Activated naive CD4-positive, alpha-beta T cell (primary cell): Measurements from ENCODE around the gene POM121L2.

Experiments
- DNase-seq, 4 experiments: peaks; one replicate each; lab custom pipeline; 2025; lab: John Stamatoyannopoulos, UW

The POM121L2 gene

GRCh38 chr6:27312146-27312949 is at the start of gene POM121L2:
Gene POM121L2 (minus strand): TSS chr6:27312273. CDS start chr6:27312170, 103 bp downstream.
- peak in 2 of 4 experiments; percentile 29 to 37 for DNase-seq

DNA sequence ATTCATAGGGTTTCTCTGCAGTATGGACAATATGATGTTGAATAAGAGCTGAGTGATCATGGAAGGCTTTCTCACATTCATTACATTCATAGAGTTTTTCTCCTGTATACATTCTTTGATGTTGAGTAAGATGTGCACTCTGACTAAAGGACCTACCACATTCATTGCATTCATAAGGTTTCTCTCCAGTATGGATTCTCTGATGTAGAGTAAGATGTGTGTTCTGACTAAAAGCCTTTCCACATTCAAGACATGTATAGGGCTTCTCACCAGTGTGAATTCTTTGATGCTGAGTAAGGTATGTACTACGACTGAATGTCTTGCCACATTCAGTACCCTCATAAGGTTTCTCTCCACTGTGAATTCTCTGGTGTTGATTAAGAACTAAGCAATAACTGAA is 47.2 kb upstream of the POM121L2 start:
- DNase-seq: no peak

DNA sequence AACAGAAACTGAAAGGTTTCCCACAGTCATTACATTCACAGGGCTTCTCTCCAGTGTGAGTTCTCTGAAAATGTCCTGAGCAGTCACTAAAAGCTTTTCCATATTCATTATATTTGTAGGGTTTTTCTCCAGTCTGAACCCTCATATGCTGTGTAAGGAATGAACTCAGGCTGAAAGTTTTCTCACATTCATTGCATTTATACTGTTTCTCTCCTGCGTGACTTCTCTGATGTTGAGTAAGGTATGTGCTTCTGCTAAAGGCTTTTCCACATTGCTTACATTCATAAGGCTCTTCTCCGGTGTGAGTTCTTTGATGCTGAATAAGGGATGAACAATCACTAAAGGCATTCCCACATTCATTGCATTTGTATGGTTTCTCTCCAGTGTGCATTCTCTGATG is 46.7 kb upstream of the POM121L2 start:
- no peak for DNase-seq

DNA sequence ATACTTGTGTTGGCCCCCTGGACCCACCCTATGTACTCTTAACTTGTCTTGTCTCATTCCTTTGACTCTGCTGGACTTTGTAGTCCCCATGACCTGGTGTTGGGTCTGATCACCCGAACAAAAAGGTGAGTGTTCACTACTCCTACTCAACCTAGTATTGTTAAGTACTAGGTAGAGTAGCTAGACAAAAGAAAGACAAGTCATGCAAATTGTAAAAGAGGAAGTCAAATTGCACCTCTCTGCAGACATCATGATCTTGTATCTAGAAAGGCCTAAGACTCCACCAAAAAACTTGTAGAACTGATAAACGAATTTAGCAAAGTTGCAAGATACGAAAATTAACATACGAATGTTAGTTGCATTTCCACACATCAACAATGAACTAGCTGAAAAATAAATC is 40.8 kb upstream of the POM121L2 start:
- no peak for DNase-seq

DNA sequence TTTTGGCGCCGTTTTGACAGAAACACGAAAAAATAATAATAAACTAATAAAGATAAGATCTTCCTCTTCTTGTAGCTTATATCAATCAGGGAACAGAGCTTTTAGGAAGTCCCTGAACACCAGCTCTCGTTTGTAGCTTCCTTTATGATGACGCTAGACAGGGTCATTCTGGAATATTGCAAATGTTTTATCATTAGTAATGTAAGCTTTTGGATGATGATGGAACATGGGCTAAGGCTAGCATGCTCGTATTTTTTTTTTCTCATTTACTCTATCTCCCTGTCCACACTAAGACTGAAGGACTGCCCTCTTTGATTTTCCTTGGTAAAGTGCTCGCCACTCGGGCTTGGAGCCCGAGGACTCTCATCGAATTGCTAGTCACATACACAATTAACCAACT is 22.1 kb upstream of the POM121L2 start:
- DNase-seq: no peak

DNA sequence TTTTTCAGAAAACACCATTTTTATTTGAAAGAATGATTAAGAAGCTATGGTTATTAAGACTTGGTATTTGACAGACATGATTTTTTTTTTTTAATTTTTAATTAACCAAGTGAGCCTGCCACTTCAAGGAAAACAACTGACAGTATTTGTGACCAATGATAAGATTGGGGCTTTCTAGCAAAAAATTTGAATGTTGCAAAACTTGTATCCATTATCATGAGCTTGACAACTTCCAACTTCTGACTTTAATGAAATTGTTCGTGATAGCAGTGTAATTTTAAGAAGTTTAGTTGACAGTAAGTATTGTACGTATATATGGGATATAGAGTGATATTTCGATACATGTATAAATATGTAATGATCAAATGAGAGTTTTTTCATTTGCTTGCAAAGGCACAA is 21.6 kb upstream of the POM121L2 start:
- DNase-seq: no peak

DNA sequence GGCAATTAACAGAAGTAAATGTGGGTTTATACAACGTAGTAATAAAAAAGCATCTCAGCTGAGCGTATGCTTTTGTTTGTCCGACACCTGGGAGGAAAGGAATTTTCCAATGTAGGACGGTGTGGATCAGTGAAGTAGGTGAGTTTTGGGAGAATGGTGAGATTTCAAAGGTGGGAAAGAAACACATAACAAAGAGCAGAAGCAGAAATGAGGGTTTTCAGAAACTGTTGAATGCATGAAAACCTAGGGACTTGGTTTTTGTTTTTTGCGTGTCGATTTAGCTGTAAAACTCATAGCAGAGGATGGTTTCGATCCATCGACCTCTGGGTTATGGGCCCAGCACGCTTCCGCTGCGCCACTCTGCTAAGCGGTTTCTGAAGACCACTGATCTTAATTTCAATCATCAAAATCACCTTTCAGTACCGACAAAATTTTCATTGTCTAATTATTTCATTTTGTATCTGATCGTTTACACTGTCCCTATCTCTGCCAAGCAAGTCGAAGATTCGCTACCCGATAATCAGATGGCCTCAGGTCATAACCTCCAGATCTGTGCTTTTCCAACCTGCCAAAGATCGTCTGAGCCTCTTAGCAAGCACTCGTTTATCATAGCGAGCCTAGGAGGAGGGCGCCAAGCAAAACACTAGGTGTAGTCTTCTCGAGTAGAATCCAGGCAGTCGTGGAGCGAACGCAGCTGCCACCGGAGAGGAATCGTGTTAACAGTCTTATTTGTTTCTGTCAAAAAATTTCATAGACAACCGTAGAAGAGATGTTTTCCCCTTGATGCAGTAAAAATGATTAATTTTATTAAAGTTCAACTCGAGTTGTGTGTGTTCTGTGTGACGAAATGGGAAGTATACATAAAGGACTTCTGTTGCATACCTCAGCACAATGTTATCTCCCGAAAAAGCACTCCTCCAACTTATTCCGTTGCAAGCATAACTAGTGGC is 20.9 kb upstream of the POM121L2 start:
- DNase-seq: peak in 2 of 4 experiments; percentile 14 to 25

DNA sequence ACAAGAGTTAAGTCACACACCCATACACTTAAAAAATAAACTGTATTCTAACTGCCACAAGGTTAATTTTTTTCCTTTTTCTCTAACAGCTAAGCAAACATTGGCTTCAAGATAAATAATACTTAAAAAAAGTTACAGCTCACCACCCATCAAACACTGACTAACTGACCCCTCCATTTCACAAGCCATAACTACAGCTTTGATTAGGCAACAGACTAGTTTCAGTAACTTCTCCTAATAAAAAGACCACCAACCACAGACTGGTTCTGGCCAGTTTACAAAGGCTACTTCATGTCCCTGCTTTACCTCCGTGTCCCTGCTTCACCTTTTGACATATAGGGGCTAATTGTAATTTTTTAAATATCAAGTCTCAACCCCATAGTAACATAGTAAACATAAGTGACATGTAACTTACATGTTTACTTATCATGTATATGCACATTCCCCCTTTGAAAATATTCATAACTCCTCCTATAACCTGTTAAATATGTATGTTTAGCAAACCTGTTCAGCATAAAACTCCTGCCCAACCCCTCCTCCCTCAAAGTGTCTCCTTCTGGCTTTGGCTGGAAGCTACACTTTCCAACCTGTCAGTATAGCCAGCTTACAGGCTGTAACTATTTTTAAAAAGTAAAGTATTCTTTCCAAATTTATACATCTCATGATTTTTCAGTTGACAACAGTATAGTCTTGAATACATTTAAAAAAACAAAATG is 15.1 kb upstream of the POM121L2 start:
- no peak for DNase-seq

DNA sequence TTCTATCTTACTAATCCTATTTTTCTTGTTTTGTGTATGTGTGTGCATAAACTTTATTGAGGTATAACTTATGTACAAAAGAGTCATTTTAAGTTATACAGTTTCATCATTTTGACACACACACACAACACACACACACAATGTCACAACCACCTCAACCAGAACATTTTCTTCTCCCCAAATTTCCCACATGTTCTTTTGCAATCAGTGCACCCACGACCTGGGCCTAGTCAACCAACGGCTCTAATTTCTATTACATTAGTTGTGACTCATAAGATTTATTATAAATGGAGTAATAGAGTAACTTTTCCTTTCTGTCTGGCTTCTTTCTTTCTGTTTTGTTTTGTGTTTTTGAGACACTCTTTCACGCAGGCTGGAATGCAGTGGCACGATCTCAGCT is 9.8 kb upstream of the POM121L2 start:
- DNase-seq: no peak

DNA sequence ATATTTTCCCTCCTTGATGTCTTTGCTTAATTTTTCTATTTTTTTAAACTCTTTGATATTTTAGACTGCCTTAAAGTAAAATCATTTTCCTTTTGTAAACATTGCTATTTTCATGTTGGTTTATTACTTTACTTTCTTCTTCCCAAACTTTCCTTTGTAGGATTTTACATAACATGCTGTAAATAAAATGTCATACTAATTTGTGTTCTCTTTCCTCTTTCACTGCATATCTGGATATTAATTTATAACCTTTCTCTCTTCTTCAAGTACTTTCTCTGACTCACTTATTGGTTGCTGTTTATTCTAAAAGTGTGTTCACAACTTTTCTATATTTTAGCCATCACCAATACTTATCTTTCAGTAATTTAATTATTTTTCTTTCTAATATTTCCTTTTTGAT is 9.3 kb upstream of the POM121L2 start:
- no peak for DNase-seq

- DNase-seq: no peak
Measured at GRCh38 chr6:27318973-27319372, 6.9 kb upstream of the POM121L2 start.

DNA sequence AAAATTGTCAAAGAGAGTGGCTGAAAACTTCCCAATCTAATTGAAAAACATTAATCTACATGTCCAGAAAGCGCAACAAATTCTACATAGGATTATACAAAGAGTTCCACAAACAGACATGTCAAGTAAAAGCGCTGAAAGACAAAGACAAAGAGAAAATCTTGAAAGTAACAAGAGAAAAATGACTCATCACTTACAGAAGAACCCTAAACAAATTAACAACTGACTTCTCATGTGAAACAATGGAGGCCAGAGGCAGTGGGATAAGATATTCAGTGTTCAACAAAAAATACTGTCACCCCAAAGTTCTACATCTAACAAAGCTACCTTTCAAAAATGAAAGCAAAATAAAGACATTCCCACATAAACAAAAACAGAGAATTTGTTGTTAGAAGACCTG is 2.0 kb upstream of the POM121L2 start:
- DNase-seq: no peak

- DNase-seq: no peak
Measured at GRCh38 chr6:27312950-27313271, 838 bp upstream of the POM121L2 start.

- DNase-seq: no peak
Measured at GRCh38 chr6:27311806-27312145, 297 bp downstream of the POM121L2 start.

GRCh38 chr6:27303613-27304272 is 8.3 kb downstream of the POM121L2 start:
- DNase-seq: no peak

GRCh38 chr6:27297857-27298730 is 14.0 kb downstream of the POM121L2 start:
- DNase-seq: no peak

DNA sequence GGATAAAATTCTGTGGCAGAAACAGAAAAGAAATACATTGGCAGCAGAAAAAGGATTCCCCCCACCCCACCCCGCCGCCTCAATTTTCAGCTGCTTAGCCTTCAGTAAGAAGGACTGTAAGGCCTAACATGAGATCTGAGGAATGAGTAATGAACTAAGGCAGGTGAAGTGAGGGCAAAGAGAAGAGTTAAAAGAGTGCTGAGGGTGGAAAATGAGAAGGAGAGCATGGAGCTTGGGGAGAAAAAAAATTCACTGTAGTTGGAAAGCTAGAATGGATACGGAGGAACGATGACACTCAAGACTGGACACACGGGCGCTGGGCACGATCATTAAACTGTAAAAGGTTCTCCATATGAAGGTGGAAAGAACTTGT is 14.6 kb downstream of the POM121L2 start:
- no peak for DNase-seq

GRCh38 chr6:27296106-27296783 is 15.8 kb downstream of the POM121L2 start:
- no peak for DNase-seq

DNA sequence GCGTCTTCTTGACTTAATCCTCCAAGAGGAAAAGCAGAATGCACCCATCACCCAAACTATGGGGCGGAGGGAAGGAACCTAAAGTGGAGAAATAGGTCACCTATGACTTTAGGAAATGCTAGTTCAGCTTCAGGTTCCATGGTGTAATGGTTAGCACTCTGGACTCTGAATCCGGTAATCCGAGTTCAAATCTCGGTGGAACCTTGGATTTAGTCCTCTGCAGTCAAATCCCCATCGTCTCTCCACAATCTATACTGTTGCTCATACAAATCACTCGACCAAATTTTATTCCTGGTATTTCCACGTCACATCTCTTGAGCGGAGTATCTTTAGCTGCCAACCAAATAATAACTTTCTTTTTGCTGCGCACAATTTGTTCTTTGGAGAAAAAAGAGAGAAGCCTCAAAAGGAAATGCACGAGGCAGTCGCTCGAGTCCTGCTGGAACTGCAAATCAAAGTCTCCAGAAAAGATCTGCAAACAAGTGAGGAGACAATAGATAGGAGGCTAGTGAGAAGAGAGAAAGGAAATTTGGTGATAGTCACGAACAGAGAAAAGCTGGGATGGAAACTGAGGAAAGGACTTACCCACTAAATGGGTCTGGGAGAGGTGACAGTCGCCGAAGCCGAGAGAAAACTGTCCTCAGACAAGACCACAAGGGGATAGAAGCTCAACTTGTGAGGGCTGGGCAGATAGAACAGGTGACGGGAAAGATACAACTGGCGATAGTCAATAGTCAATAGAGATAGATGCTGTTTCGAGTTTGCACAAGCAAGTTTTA is 16.6 kb downstream of the POM121L2 start:
- no peak for DNase-seq

GRCh38 chr6:27294409-27294808 is 17.7 kb downstream of the POM121L2 start:
- DNase-seq: no peak
